ENCODE measurements around the gene HS1BP3.

The HS1BP3 gene

DNA sequence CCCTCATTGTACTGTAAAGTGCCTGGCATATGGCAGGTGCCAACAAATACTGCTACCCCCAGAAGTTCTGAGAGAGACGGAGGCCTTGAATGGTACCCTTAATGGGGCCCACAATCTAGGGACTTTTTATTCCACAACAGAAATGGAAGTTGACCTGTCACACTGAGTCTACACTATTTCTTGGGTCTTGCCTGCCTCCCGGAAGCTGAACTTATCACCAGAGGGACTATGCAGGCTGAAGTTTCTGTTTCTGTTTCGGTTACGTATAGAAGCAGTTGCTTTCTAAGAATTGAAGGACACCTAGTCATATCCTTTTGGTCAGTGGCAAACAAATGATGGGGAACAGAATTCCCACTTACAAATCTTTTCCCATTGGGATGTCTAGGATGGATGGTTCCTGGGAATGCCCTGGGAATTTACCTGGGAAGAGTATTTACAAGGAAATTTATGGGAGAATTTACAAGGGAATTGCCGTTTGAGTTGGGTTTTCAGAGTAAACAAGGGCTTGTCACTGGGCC, 74.2 kb downstream of the HS1BP3 start:
- TF ChIP-seq, protein P1, sequence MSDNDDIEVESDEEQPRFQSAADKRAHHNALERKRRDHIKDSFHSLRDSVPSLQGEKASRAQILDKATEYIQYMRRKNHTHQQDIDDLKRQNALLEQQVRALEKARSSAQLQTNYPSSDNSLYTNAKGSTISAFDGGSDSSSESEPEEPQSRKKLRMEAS (IDR thresholded peaks at IDR 0.05; ENCODE audit: low read depth, low read length) = no peak
- TF ChIP-seq POLR2A (IDR thresholded peaks at IDR 0.05; ENCODE audit: extremely low read depth, insufficient read length) = no peak
- no peak for TF ChIP-seq MYC (IDR thresholded peaks at IDR 0.05; ENCODE audit: low read depth, low read length)
- TF ChIP-seq, protein P2, sequence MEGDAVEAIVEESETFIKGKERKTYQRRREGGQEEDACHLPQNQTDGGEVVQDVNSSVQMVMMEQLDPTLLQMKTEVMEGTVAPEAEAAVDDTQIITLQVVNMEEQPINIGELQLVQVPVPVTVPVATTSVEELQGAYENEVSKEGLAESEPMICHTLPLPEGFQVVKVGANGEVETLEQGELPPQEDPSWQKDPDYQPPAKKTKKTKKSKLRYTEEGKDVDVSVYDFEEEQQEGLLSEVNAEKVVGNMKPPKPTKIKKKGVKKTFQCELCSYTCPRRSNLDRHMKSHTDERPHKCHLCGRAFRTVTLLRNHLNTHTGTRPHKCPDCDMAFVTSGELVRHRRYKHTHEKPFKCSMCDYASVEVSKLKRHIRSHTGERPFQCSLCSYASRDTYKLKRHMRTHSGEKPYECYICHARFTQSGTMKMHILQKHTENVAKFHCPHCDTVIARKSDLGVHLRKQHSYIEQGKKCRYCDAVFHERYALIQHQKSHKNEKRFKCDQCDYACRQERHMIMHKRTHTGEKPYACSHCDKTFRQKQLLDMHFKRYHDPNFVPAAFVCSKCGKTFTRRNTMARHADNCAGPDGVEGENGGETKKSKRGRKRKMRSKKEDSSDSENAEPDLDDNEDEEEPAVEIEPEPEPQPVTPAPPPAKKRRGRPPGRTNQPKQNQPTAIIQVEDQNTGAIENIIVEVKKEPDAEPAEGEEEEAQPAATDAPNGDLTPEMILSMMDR (IDR thresholded peaks at IDR 0.05; ENCODE audit: low read depth, low read length) = no peak
- no peak for DNase-seq (ENCODE audit: low read depth)
- no peak overlapping the region for H3K4me3 ChIP-seq (ENCODE audit: low read depth, low read length)

DNA sequence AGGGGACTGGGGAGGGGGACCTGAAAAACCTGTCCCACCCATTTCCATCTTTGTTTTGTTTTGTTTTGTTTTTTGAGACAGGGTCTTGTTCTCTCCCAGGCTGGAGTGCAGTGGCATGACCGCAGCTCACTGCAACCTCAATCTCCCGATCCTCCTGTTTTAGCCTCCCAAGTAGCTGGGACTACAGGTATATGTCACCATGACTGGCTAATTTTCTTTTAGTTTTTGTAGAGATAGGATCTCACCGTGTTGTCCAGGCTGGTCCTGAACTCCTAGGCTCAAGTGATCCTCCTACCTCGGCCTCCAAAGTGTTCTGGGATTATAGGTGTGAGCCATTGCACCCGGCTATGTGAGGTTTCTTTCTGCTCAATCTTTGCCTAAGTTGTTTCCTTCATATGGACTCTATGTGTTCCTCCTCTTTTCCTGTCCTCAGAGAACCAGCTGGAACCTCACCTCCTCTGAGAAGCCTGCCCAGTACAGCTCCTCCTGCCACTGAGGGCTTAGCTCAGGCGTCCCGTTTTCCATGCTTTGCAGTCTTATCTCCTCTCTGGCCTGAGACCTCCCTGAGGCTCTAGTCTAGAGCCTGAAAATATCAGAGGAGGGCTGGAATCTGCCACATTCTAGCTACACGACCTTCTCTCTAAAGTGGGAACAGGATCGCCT, 74.8 kb downstream of the HS1BP3 start:
- H3K4me3 ChIP-seq (ENCODE audit: low read depth, low read length) = no peak overlapping the region
- TF ChIP-seq, protein P1 (IDR thresholded peaks at IDR 0.05; ENCODE audit: low read depth, low read length) = no peak
- TF ChIP-seq MYC (IDR thresholded peaks at IDR 0.05; ENCODE audit: low read depth, low read length) = no peak
- TF ChIP-seq POLR2A (IDR thresholded peaks at IDR 0.05; ENCODE audit: extremely low read depth, insufficient read length) = no peak
- TF ChIP-seq, protein P2 (IDR thresholded peaks at IDR 0.05; ENCODE audit: low read depth, low read length) = no peak
- no peak for DNase-seq (ENCODE audit: low read depth)

DNA sequence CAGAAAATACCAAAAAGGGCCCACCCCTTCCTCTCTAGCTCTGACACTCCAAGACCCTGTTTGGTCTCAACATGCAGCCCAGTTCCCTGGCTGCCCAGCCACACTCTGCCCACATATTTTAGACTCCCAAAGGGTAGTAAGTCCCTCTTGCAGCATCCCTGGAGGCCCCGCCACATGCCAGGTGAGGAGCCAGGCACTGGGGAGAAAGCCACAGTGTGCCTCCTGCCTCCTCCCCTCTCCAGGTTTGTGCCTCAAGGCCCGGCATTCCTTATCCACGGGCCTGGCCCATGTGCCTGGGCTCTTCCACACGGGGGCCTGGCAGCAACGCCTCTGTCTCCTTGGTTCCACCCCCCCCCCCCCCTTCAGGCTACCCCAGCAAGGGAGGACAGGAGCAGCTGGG, 75.5 kb downstream of the HS1BP3 start:
- no peak for TF ChIP-seq POLR2A (IDR thresholded peaks at IDR 0.05; ENCODE audit: extremely low read depth, insufficient read length)
- TF ChIP-seq, protein P1 (IDR thresholded peaks at IDR 0.05; ENCODE audit: low read depth, low read length) = no peak
- TF ChIP-seq, protein P2 (IDR thresholded peaks at IDR 0.05; ENCODE audit: low read depth, low read length) = no peak
- TF ChIP-seq MYC (IDR thresholded peaks at IDR 0.05; ENCODE audit: low read depth, low read length) = no peak
- no peak for DNase-seq (ENCODE audit: low read depth)
- no peak overlapping the region for H3K4me3 ChIP-seq (ENCODE audit: low read depth, low read length)

GRCh38 chr2:20574930-20575329, 76.0 kb downstream of the HS1BP3 start:
- DNase-seq (ENCODE audit: low read depth) = no peak
- no peak overlapping the region for H3K4me3 ChIP-seq (ENCODE audit: low read depth, low read length)
- TF ChIP-seq, protein P1 (IDR thresholded peaks at IDR 0.05; ENCODE audit: low read depth, low read length) = no peak
- TF ChIP-seq MYC (IDR thresholded peaks at IDR 0.05; ENCODE audit: low read depth, low read length) (no peak), POLR2A (IDR thresholded peaks at IDR 0.05; ENCODE audit: extremely low read depth, insufficient read length) (no peak)
- TF ChIP-seq, protein P2 (IDR thresholded peaks at IDR 0.05; ENCODE audit: low read depth, low read length) = no peak

- DNase-seq (ENCODE audit: low read depth) = no peak
- TF ChIP-seq, protein P1 (IDR thresholded peaks at IDR 0.05; ENCODE audit: low read depth, low read length) = no peak
- no peak for TF ChIP-seq MYC (IDR thresholded peaks at IDR 0.05; ENCODE audit: low read depth, low read length)
- TF ChIP-seq POLR2A (IDR thresholded peaks at IDR 0.05; ENCODE audit: extremely low read depth, insufficient read length) = no peak
- H3K4me3 ChIP-seq (ENCODE audit: low read depth, low read length) = no peak overlapping the region
Observed at GRCh38 chr2:20574423-20574911, 76.4 kb downstream of the HS1BP3 start.

All from NB4 (cell line).